CD4-positive, CD25-positive, alpha-beta regulatory T cell (primary cell): Measurements from ENCODE around the gene ESPN. TPM values are rescaled to one million over a fixed set of nuclear protein-coding genes. Genes with fewer than 3 reads are reported as not detected.
"Not testable (repeated sequence)": the region's sequence is repeated elsewhere in the genome, so short reads cannot be mapped to it uniquely, and the experiment has no call there.

Source experiments
- ATAC-seq, 2 donors: fragments of 150-1000 bp; cut with Tn5 transposase; one replicate each; pipeline ENCODE4 v1.10.0; 2021; ENCODE audit warnings: low read depth in 2 of 2, moderate number of reproducible peaks in 2 of 2, moderate library complexity in 1 of 2
- DNase-seq, 3 donors: peaks; one replicate each; pipeline versions ENCODE4 v3.0.0 to v3.0.0-alpha.2; 2012 to 2022; ENCODE audit warnings: mixed read lengths in 1 of 3
- H3K27ac ChIP-seq: one replicate; pipeline ENCODE4 v1.7.0; 2013; ENCODE audit warnings: mild to moderate bottlenecking, low read length; ENCODE audit not compliant: insufficient read depth, poor library complexity, severe bottlenecking
- H3K27me3 ChIP-seq: one replicate; pipeline ENCODE4 v1.7.0; 2013; ENCODE audit warnings: low read length; ENCODE audit not compliant: control insufficient read depth, insufficient read depth
- H3K36me3 ChIP-seq: one replicate; pipeline ENCODE4 v1.7.0; 2013; ENCODE audit warnings: mild to moderate bottlenecking, low read length, moderate library complexity; ENCODE audit not compliant: control insufficient read depth, insufficient read depth
- H3K4me1 ChIP-seq: 2 replicates; pipeline ENCODE4 v1.7.0; 2013; ENCODE audit warnings: mild to moderate bottlenecking, low read length; ENCODE audit not compliant: insufficient read depth, control insufficient read depth, poor library complexity, severe bottlenecking
- H3K4me3 ChIP-seq: one replicate; pipeline ENCODE4 v1.7.0; 2013; ENCODE audit warnings: low read depth, mild to moderate bottlenecking, low read length, moderate library complexity
- H3K9me3 ChIP-seq, 2 experiments: 1 replicate in 1 of 2; 2 replicates in 1 of 2; pipeline ENCODE4 v1.7.0; 2013; ENCODE audit warnings: low read length in 2 of 2, mild to moderate bottlenecking in 1 of 2, moderate library complexity in 1 of 2; ENCODE audit not compliant: control insufficient read depth in 2 of 2
- H3K27ac Mint-ChIP-seq, 3 donors: one replicate each; pipeline ENCODE4 v1.8.0; 2020 to 2022; ENCODE audit warnings: mild to moderate bottlenecking in 3 of 3, mixed read lengths in 3 of 3, moderate library complexity in 2 of 3
- H3K27me3 Mint-ChIP-seq: one replicate; pipeline ENCODE4 v1.8.0; 2022; ENCODE audit warnings: mild to moderate bottlenecking, mixed read lengths
- H3K36me3 Mint-ChIP-seq: one replicate; pipeline ENCODE4 v1.8.0; 2020; ENCODE audit warnings: mixed read lengths
- H3K4me1 Mint-ChIP-seq, 4 donors: one replicate each; pipeline ENCODE4 v1.8.0; 2020 to 2022; ENCODE audit warnings: mixed read lengths in 4 of 4, mild to moderate bottlenecking in 1 of 4
- H3K4me3 Mint-ChIP-seq, 4 donors: one replicate each; pipeline ENCODE4 v1.8.0; 2020 to 2022; ENCODE audit warnings: mild to moderate bottlenecking in 4 of 4, mixed read lengths in 4 of 4, moderate library complexity in 3 of 4
- H3K9me3 Mint-ChIP-seq, 7 donors: one replicate each; pipeline ENCODE4 v1.8.0; 2020 to 2022; ENCODE audit warnings: mixed read lengths in 7 of 7, mild to moderate bottlenecking in 3 of 7, moderate library complexity in 2 of 7
- polyA plus RNA-seq, 4 donors: library from polyadenylated mRNA; unstranded; fragments of 300-500 nt; fragmentation: Illumina TruSeq; gene quantifications; one replicate each; pipeline ENCODE4 v1.2.3, GENCODE V29; 2021
- total RNA-seq: library from RNA; stranded (reverse); gene quantifications from one replicate; pipeline ENCODE4 v1.2.3, GENCODE V29; 2022

ESPN gene
- total and polyA plus RNA-seq, 5 donors from 2014 or later: 0.22 to 3.7 (median 0.23) TPM

DNA sequence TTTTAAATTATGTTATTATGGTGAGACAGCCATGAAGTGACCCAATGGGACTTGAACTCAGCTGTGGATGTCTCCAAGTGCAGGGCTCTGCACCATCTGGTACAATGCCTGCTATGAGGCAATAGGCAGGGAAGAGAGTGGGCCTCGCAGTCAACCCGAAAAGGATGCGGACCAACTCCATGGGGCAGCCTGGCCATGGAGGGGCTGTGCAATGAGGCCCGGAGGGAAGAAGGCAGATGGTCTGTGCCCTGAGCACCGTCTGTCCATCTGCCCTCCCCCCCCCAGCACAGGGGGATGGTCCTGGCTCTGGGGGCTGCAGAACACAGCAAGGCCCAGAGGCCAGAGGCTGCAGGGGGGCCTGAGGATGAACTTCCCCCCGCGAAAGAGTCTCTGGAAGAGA lies 17.0 kb downstream of the ESPN start:
- peaks cover 8% of the 10 kb centered on the region for H3K27me3 ChIP-seq
- Mint-ChIP-seq H3K4me3 (peak overlapping the region in 1 of 4 donors; percentile 59), H3K4me1 (peaks cover 0 to 24% (median 8%) of the 10 kb centered on the region in 4 donors), H3K27me3 (peaks cover 65% of the 10 kb centered on the region), H3K9me3 (peaks cover 0 to 2% (median 0%) of the 10 kb centered on the region in 7 donors), H3K36me3 (no peaks in the 10 kb centered on the region), H3K27ac (peak overlapping the region in 1 of 3 donors; percentile 52)
- peaks cover 12% of the 10 kb centered on the region for H3K4me1 ChIP-seq
- H3K4me3 ChIP-seq: no peak overlapping the region
- no peak overlapping the region for H3K27ac ChIP-seq
- H3K9me3 ChIP-seq: no peaks in the 10 kb centered on the region
- DNase-seq: no peak
- no peaks in the 10 kb centered on the region for H3K36me3 ChIP-seq
- ATAC-seq: no peak

DNA sequence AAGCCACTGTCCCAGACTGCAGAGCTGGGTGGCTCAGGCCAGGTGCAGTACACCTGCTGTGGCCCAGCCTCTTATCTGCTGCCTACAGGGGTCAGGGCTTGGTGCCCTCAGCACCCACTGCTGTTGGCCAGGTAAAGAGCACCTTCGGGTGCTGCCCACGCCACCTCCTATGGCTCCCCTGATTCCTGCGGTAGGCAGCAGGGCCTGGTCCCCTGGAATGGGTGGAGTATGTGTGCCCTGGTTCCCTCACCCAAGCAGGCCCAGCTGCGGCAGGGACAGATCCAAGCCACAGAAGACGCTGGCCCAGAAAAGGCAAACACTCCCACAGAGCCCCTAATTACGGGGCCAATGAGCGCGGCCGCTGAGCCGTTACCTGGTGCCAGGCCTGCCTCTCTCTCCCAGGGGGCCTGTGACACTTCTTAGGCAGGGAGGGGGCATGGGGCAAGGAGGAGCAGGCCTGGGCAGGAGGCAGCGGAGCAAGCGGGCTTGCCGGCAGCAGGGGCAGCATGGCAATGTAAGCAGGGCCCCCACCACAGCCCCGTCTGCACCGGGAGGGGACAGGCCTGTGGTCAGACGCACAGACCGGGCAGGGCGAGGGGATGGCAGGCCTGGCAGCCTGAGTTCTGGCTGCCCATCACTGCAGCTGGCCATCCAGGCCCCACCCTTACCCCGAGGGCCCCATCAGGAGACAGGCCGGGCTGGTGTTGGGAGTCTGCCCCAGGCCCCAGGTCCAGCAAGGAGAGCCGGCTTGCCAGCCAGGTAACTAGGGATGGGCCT lies 19.0 kb downstream of the ESPN start:
- Mint-ChIP-seq H3K36me3 (no peaks in the 10 kb centered on the region), H3K4me3 (no peak overlapping the region), H3K9me3 (peaks cover 0 to 2% (median 0%) of the 10 kb centered on the region in 7 donors), H3K27me3 (peaks cover 60% of the 10 kb centered on the region), H3K4me1 (peaks cover 0 to 25% (median 5%) of the 10 kb centered on the region in 4 donors), H3K27ac (no peak overlapping the region)
- no peaks in the 10 kb centered on the region for H3K36me3 ChIP-seq
- H3K4me3 ChIP-seq: no peak overlapping the region
- H3K9me3 ChIP-seq: no peaks in the 10 kb centered on the region
- H3K27ac ChIP-seq: no peak overlapping the region
- DNase-seq (no peak), ATAC-seq (no peak)
- peaks cover 32% of the 10 kb centered on the region for H3K4me1 ChIP-seq
- H3K27me3 ChIP-seq: peaks cover 8% of the 10 kb centered on the region

DNA sequence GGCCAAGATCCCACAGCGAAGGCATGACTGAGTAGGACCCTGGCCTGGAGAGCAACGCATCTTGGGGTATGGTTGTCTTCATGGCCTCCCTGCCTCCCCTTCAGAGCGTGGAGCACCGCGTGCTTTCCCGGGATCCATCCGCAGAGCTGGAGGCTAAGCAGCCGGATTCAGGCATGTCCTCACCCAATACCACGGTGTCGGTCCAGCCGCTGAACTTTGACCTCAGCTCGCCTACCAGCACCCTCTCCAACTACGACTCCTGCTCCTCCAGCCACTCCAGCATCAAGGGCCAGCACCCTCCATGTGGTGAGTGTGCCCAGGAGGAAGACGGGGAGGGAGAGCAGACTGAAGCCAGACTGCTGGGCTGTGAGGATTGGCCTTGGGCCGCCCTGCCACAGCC lies 19.8 kb downstream of the ESPN start:
- Histone ChIP-seq H3K27me3 (peaks cover 8% of the 10 kb centered on the region), H3K4me1 (peaks cover 38% of the 10 kb centered on the region), H3K9me3 (no peaks in the 10 kb centered on the region), H3K4me3 (no peak overlapping the region), H3K27ac (no peak overlapping the region), H3K36me3 (no peaks in the 10 kb centered on the region)
- Mint-ChIP-seq H3K4me3 (peak overlapping the region in 1 of 4 donors; percentile 31), H3K9me3 (peaks cover 0 to 2% (median 0%) of the 10 kb centered on the region in 7 donors), H3K36me3 (no peaks in the 10 kb centered on the region), H3K27ac (peak overlapping the region in 1 of 3 donors; percentile 58), H3K27me3 (peaks cover 62% of the 10 kb centered on the region), H3K4me1 (peaks cover 0 to 27% (median 8%) of the 10 kb centered on the region in 4 donors)
- no peak for ATAC-seq
- DNase-seq: no peak

- H3K9me3 Mint-ChIP-seq: peaks cover 0 to 2% (median 0%) of the 10 kb centered on the region in 7 donors
- peak overlapping the region in 2 of 4 donors; percentile 31 to 63 for H3K4me3 Mint-ChIP-seq
- peak in 1 of 2 donors; percentile 26 for ATAC-seq
- no peaks in the 10 kb centered on the region for H3K9me3 ChIP-seq
- H3K27me3 ChIP-seq: peaks cover 12% of the 10 kb centered on the region
- no peak overlapping the region for H3K4me3 ChIP-seq
- no peaks in the 10 kb centered on the region for H3K36me3 ChIP-seq
- H3K36me3 Mint-ChIP-seq: no peaks in the 10 kb centered on the region
- no peak overlapping the region for H3K27ac Mint-ChIP-seq
- peaks cover 34% of the 10 kb centered on the region for H3K4me1 ChIP-seq
- peaks cover 0 to 30% (median 11%) of the 10 kb centered on the region in 4 donors for H3K4me1 Mint-ChIP-seq
- H3K27ac ChIP-seq: no peak overlapping the region
- peak; percentile 30 to 50 (median 50) for DNase-seq
- peaks cover 68% of the 10 kb centered on the region for H3K27me3 Mint-ChIP-seq
Observed at GRCh38 chr1:6445062-6445763, 20.6 kb downstream of the ESPN start.

GRCh38 chr1:6445929-6446328 lies 21.4 kb downstream of the ESPN start:
- H3K4me3 ChIP-seq, H3K9me3 Mint-ChIP-seq, DNase-seq, H3K36me3 Mint-ChIP-seq, H3K27ac ChIP-seq, H3K27ac Mint-ChIP-seq, ATAC-seq, H3K9me3 ChIP-seq, H3K36me3 ChIP-seq: not testable (repeated sequence)
- Mint-ChIP-seq H3K4me1 (peaks cover 0 to 33% (median 11%) of the 10 kb centered on the region in 4 donors), H3K27me3 (peaks cover 75% of the 10 kb centered on the region), H3K4me3 (peak overlapping the region in 3 of 4 donors; percentile 16 to 52 (median 26))
- peaks cover 30% of the 10 kb centered on the region for H3K4me1 ChIP-seq
- H3K27me3 ChIP-seq: peaks cover 12% of the 10 kb centered on the region

DNA sequence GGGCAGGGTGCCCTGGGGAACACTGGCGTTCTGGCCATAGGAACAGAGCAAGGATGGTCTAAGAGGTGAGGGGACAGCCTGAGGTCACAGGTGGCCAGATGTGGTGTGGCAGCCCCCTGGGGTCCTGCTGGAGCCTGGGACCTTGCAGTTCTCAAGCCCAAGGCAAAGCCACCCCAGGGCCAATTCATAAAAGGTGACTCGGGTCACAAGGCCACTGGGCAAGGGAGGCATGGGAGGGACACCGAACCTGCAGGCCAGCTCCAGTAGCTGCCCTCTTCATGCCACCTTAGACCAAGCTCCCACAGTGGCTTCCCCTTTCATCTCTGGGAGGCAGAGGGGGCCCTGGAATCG lies 22.1 kb downstream of the ESPN start:
- no peaks in the 10 kb centered on the region for H3K36me3 ChIP-seq
- H3K36me3 Mint-ChIP-seq: no peaks in the 10 kb centered on the region
- H3K27me3 ChIP-seq: peaks cover 8% of the 10 kb centered on the region
- no peaks in the 10 kb centered on the region for H3K9me3 ChIP-seq
- ATAC-seq (no peak), DNase-seq (no peak)
- H3K4me1 ChIP-seq: peaks cover 28% of the 10 kb centered on the region
- H3K4me3 Mint-ChIP-seq: peak overlapping the region in 2 of 4 donors; percentile 52 to 67
- H3K4me3 ChIP-seq: no peak overlapping the region
- H3K27ac Mint-ChIP-seq: peak overlapping the region in 1 of 3 donors; percentile 52
- peaks cover 0 to 32% (median 11%) of the 10 kb centered on the region in 4 donors for H3K4me1 Mint-ChIP-seq
- peaks cover 0 to 2% (median 0%) of the 10 kb centered on the region in 7 donors for H3K9me3 Mint-ChIP-seq
- no peak overlapping the region for H3K27ac ChIP-seq
- peaks cover 75% of the 10 kb centered on the region for H3K27me3 Mint-ChIP-seq

- DNase-seq: no peak
- ATAC-seq: no peak
- Histone ChIP-seq H3K4me3 (no peak overlapping the region), H3K27me3 (peaks cover 8% of the 10 kb centered on the region), H3K36me3 (no peaks in the 10 kb centered on the region), H3K9me3 (no peaks in the 10 kb centered on the region), H3K27ac (no peak overlapping the region), H3K4me1 (peaks cover 28% of the 10 kb centered on the region)
- H3K4me3 Mint-ChIP-seq: peak overlapping the region in 2 of 4 donors; percentile 70 to 77
- H3K27ac Mint-ChIP-seq: no peak overlapping the region
- peaks cover 0 to 2% (median 0%) of the 10 kb centered on the region in 7 donors for H3K9me3 Mint-ChIP-seq
- H3K36me3 Mint-ChIP-seq: no peaks in the 10 kb centered on the region
- H3K27me3 Mint-ChIP-seq: peaks cover 71% of the 10 kb centered on the region
- H3K4me1 Mint-ChIP-seq: peaks cover 0 to 32% (median 11%) of the 10 kb centered on the region in 4 donors
Observed at GRCh38 chr1:6447016-6447817, 22.6 kb downstream of the ESPN start.
